ENCODE results near the gene MACROH2A1.
A peak's percentile ranks its signal among the peaks of the same experiment; 100 is the strongest.

The MACROH2A1 gene

GRCh38 chr5:135435467-135436330 lies 36.7 kb upstream of the MACROH2A1 start:
- no peak for DNase-seq

DNA sequence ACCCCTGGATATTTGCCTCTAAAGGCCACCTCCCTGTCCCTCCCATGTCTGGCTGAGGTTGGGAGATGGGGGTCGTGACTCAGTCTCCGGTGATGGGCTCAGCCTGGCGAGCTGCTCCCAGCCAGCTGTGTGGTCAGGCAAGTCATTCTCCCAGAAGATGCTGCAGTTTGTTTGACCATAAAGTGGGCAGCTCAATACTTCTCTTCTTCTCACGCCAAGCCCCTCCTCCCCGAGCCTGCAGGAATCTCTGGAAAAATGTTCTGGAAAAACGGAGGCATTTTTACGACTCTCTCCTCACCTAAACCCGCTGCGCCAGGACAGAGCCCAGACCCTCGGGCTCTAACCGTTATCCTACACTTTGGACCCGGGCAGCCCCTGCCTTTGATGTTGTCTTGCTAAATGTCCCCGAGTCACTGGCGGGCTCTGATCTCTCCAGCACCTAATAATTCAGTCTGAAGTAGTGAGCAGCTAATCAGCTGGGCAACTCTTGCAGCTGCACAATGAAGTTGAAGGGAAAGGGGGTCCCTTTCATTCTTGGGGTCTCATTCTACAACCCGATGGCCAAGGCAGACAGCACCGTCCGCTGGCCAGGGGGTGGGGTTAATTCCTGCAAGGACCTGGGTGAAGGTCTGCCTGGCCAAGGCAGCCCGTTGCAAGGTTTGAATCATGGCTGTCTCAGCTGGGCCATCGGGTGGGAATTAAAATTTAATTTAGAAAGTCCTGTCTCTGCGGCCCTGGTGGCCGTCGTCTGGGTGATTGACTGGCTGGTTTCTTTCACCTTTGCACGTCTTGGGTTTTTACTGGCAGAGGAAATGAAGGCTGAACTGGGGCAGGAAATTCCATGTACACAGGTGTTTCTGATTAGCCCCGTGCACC lies 35.8 kb upstream of the MACROH2A1 start:
- DNase-seq = no peak

- no peak for DNase-seq
Measured at GRCh38 chr5:135433681-135434426, 34.8 kb upstream of the MACROH2A1 start.

DNA sequence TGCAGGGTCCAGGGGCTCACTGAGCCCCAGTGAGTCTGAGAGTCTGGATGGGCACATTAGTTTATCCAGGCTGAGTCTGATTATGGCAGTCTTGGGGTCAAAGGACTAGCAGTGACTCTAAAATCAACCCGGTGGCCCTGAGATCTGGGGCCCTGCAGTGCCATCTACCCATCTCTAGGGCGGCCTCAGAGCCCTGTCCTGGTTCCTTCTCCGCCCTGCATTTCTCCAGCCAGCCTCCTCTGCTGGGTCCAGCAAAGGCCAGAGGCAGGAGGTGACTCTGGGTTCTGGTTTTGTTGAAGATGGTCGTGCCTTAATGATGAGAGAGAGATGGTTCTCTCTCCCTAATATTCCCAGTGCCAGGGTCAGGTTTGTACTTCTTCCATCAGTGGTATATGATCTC lies 33.1 kb upstream of the MACROH2A1 start:
- no peak for DNase-seq

DNA sequence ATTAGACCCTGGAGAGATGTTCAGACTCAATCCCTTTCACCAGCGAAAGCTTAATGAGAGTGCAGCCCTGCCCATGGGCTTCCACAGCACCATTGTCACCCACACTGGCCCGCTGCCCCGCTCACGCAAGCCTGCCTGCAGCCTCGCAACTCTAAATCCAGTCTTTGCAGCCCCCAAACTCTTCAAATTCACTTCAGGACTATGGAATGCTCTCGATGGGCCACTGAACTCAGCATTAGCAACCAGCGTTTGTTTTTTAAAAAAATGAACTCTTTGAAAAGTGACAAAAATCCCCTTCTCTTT lies 31.1 kb upstream of the MACROH2A1 start:
- DNase-seq = no peak

DNA sequence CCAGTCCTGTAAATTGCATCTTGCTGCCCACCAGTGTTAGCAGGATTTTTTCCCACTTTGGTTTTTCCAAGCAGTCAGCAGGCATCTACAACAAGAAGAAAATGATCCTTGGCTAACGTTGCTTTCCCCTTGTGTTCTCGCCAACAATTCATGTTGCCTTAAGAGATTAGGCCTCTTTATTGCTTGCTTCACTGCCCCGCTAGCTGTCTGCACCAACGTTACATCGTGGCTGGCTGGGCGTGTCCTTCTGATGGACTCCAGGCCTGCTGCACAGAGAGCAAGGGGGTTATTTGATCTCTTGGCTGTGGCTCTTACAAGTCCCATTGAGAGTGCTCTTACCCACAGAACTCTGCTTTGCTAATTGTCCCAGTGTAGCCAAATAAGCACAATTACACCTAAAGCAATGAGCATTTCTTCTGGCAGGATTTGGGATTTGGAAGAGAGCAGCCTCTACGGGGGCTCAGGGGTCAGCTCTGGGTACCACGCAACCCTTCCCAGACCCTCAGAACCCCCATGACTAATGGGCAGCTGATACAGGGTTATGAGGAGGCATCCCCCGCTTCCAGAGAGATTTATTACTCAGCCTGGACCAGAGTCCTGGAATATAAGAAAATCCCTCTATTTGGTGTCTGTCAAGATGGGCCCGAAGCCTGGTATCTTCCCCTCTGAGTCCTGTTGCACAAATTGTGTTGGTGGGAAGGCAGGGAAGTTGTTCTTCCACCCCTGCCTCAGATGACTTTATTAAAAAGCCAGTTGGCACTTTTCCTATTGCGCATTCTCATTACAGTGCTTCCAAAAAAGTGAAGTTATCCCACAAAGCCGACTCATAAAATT lies 30.5 kb upstream of the MACROH2A1 start:
- no peak for DNase-seq

GRCh38 chr5:135428586-135428985 lies 29.6 kb upstream of the MACROH2A1 start:
- no peak for DNase-seq

DNA sequence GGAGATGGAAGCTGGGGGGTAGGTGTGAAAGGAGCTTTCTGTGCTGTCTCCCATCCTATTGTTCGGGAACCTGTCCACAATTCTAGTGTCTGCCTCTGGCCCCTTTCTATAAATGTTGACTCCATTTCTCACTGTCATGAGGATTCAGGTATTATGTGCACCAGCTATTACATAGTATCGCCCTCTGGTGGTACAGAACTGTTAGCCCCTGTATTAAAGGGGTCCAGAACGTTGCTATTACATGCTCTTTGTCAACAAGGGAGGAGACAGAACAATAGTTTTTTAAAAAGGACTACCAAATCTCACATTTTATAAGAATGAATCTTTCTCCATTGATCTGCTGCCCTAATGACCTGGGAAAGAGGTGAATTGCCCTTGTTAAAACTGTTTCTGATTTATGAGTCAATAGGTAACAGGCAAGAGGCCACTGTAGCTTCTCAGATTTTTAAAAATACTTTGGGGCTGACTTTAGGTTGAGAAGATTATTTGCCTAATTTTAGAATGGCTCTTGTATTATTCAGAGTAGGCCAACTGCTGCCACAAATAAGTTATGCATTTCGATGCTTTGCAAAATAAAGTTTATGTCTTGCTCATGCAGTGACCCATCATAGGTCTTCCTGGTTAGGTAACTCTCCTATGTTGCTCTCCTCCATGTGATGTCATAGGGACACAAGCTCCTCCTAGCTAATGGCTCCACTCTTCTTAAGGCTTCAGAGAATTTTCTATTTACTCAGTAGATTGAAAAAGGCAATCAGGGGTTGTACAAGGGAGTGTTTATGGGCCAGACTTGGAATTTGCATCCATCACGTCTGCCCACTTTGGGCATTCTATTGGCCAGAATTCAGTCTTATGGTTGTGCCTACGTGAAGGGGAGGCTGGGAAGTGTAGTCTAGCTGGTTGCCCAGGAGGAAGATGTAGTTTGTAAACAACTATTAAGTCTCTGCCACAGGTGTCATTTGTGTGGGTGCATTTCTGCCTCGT lies 27.4 kb upstream of the MACROH2A1 start:
- DNase-seq = peak; percentile 58

- no peak for DNase-seq
Measured at GRCh38 chr5:135425641-135426040, 26.6 kb upstream of the MACROH2A1 start.

GRCh38 chr5:135423846-135424168 lies 24.8 kb upstream of the MACROH2A1 start:
- DNase-seq = no peak

DNA sequence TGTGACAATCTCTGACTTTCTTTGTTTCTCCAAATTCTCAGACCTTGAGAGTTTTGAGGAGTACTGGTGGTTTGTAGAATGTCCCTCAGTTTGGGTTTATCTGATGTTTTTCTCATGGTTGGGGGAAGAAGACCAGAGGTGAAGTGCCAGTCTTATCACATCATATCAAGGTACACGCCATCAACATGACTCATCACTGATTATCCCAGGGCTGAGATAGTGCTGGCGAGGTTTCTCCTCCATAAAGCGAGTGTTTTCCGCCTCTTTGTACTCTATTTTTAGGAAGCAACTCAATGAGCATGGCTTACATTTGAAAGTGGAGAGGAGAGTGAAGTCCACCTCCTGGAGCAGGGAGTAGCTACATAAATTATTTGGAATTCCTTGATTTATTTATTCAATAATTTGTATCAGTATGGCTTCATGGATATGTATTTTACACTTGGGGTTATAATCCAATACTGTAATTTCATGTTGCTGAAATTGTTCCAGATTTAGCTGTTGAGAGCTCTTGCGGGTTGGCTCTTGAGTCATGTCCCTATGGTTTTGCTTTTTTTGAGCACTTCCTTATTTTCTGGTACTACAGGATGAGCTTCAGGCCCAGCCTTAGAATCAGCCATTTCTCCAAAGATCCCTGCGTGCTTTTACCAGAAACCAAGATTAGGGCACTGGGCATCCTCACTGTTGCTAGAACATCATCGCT lies 24.3 kb upstream of the MACROH2A1 start:
- DNase-seq = no peak

DNA sequence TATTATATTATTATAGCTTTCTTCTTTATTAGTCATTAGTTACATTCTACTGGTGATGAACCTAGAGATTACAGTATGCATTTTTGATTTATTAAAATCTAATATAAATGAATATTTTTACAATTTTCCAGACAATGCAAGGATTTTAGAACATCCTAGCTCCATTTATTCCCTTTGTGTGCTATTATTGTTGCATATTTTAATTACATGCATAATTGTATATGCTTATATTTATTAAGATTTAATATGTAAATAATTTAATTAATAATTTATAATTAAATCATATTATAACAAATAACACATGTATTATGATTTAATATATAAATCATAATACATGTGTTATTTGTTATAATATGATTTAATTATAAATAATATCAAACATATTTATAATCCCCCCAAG lies 23.4 kb upstream of the MACROH2A1 start:
- DNase-seq = no peak

DNA sequence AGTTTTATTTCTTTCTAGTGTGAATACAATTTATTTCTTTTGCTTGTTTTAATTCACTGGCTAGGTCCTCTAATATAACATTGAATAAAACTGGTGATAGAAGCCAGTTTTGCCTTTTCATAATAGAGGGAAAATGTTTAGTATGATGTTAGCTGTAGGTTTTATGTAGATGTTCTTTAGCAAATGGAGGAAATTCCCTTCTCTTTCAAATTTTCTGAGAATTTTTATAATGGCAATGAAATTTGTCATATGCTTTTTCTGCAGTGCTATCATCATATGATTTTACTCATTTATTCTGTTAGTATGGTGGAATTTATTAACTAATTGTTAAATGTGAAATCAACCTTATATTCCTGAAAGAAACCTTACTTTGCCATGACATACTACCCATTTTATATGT lies 18.1 kb upstream of the MACROH2A1 start:
- DNase-seq = no peak

GRCh38 chr5:135405082-135405481 lies 6.1 kb upstream of the MACROH2A1 start:
- no peak for DNase-seq

DNA sequence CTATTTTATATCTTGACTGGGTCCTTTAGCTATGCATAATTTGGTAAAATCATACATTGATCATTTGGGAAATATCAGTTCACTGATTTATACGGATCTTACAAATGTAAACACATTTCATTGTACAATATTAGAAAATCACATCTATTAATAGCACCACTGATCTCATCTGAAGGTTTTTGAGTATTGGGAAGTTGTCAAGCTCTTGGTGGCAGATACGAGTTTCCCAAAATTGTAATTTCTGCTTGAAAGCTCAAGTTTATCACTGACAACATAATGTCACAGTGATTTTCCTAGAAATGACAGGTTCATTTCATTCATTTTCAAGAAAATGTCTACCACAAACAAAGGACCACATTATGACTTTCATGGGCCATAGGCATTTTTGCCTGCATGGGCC lies 3.0 kb upstream of the MACROH2A1 start:
- DNase-seq = no peak

GRCh38 chr5:135400866-135401265 lies 1.8 kb upstream of the MACROH2A1 start:
- no peak for DNase-seq

DNA sequence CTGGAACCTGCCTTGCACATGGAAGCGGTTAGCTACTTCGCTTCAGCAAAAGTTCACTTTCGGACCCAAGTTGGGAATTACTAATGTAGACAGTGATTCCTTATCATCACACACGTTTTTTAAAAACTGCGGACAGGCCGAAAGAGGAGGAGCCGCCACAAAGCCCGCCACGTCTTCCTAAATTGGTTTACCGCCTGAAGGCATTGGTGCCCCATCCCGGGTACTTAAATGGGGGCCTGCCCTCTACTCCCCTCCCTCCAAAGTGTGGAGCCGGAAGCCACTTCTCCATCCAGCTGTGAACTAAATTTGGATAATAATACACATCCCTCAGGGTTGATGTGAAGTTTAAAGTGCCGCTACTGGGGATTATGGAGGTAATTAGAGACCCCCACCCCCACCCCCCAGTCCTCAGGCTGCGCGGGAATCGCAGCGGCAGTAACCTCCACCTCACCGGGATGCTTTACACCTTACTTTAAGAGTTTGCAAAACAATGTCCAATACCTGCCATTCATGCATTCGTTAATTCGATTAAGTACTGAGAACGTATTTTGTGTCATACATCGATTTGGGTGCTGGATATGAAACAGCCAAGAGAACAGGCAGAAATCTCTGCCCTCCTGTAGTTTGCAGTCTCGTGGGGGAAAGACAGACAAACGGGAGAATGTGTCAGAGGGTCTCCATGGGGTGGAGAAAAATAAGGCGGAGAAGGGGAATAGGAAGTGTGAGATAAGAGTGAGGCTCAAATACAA lies 937 bp upstream of the MACROH2A1 start:
- DNase-seq = no peak

GRCh38 chr5:135398160-135398854 lies 724 bp downstream of the MACROH2A1 start:
- peak; percentile 75 for DNase-seq

- DNase-seq = no peak
Measured at GRCh38 chr5:135397084-135397483, 1.9 kb downstream of the MACROH2A1 start.
